Loucy (cell line): ENCODE data around the gene HOXB3.

ENCODE experiments used
- H2AFZ ChIP-seq: fragments of 200-600 bp; sonication (generic); 2 replicates; pipeline ENCODE4 v1.6.0; 2016; ENCODE audit warnings: antibody characterized with exemption, mild to moderate bottlenecking, low read length, moderate library complexity
- H3F3A ChIP-seq: fragments of 200-600 bp; 2 replicates; pipeline ENCODE4 v1.6.0; 2016; ENCODE audit warnings: antibody characterized with exemption, low read depth, mild to moderate bottlenecking
- H3K27me3 ChIP-seq: fragments of 200-600 bp; sonication (generic); 2 replicates; pipeline ENCODE4 v1.6.1; 2014; ENCODE audit warnings: low read length, mild to moderate bottlenecking; ENCODE audit not compliant: insufficient read depth, poor library complexity, severe bottlenecking
- H3K36me3 ChIP-seq: fragments of 200-600 bp; sonication (generic); 2 replicates; pipeline ENCODE4 v1.6.1; 2016; ENCODE audit warnings: low read length; ENCODE audit not compliant: insufficient read depth
- H3K4me1 ChIP-seq: fragments of 200-600 bp; sonication (generic); 2 replicates; pipeline ENCODE4 v1.5.1; 2014; ENCODE audit warnings: low read length, mild to moderate bottlenecking; ENCODE audit not compliant: insufficient read depth, poor library complexity, severe bottlenecking
- H3K4me2 ChIP-seq: fragments of 200-600 bp; sonication (generic); 2 replicates; pipeline ENCODE4 v1.6.0; 2014; ENCODE audit warnings: antibody characterized with exemption, low read length, low read depth, mild to moderate bottlenecking; ENCODE audit not compliant: poor library complexity, severe bottlenecking
- H3K4me3 ChIP-seq: fragments of 200-600 bp; sonication (generic); 2 replicates; pipeline ENCODE4 v1.5.1; 2014; ENCODE audit warnings: low read length, mild to moderate bottlenecking, mixed read lengths; ENCODE audit not compliant: poor library complexity, severe bottlenecking
- H3K79me2 ChIP-seq: fragments of 200-600 bp; sonication (generic); 2 replicates; pipeline ENCODE4 v1.6.1; 2014; ENCODE audit warnings: low read length; ENCODE audit not compliant: insufficient read depth
- H3K9ac ChIP-seq: fragments of 200-600 bp; sonication (generic); 2 replicates; pipeline ENCODE4 v1.6.0; 2014; ENCODE audit warnings: mild to moderate bottlenecking, low read depth, low read length, moderate library complexity; ENCODE audit not compliant: poor library complexity, severe bottlenecking
- H3K9me2 ChIP-seq: fragments of 200-600 bp; sonication (generic); replicated peaks from 2 replicates; pipeline ENCODE4 v1.6.1; 2016; ENCODE audit warnings: low read depth, low read length, mixed read lengths
- H3K9me3 ChIP-seq: fragments of 200-600 bp; sonication (generic); 2 replicates; pipeline ENCODE4 v1.6.1; 2014; ENCODE audit warnings: mild to moderate bottlenecking, antibody characterized with exemption, low read length, low read depth; ENCODE audit not compliant: insufficient read depth
- H4K20me1 ChIP-seq: fragments of 200-600 bp; sonication (generic); 2 replicates; pipeline ENCODE4 v1.6.0; 2014; ENCODE audit warnings: antibody characterized with exemption, low read length, mild to moderate bottlenecking; ENCODE audit not compliant: insufficient read depth, poor library complexity, severe bottlenecking
- CTCF ChIP-seq: fragments of 200-600 bp; sonication (generic); conservative IDR thresholded peaks from 2 replicates; pipeline ENCODE4 v1.5.1; 2014; ENCODE audit warnings: mild to moderate bottlenecking, antibody characterized with exemption, low read length
- EZH2phosphoT487 ChIP-seq: fragments of 200-600 bp; IDR thresholded peaks from 2 replicates; pipeline ENCODE4 v1.6.1; 2018; ENCODE audit warnings: antibody characterized with exemption, mild to moderate bottlenecking, moderate library complexity, borderline replicate concordance

HOXB3 gene

GRCh38 chr17:48503747-48504146 is 86.3 kb downstream of the HOXB3 start:
- Histone ChIP-seq H3K9ac (no peak overlapping the region), H3K79me2 (no peaks in the 10 kb centered on the region), H2AFZ (no peak overlapping the region), H3K4me3 (no peak overlapping the region), H3K9me3 (no peaks in the 10 kb centered on the region), H3K9me2 (no peaks in the 10 kb centered on the region), H3K4me1 (peaks cover 23% of the 10 kb centered on the region), H3F3A (no peaks in the 10 kb centered on the region), H3K36me3 (no peaks in the 10 kb centered on the region), H3K4me2 (no peak overlapping the region), H4K20me1 (no peaks in the 10 kb centered on the region), H3K27me3 (no peaks in the 10 kb centered on the region)
- TF ChIP-seq EZH2phosphoT487 (no peak), CTCF (no peak)

GRCh38 chr17:48502901-48503300 is 87.1 kb downstream of the HOXB3 start:
- Histone ChIP-seq H3K9me2 (no peaks in the 10 kb centered on the region), H3K27me3 (no peaks in the 10 kb centered on the region), H3K9me3 (no peaks in the 10 kb centered on the region), H3K4me3 (no peak overlapping the region), H3F3A (no peaks in the 10 kb centered on the region), H4K20me1 (no peaks in the 10 kb centered on the region), H3K79me2 (no peaks in the 10 kb centered on the region), H3K4me1 (peaks cover 23% of the 10 kb centered on the region), H2AFZ (no peak overlapping the region), H3K9ac (no peak overlapping the region), H3K4me2 (no peak overlapping the region), H3K36me3 (no peaks in the 10 kb centered on the region)
- no peak for TF ChIP-seq EZH2phosphoT487
- no peak for TF ChIP-seq CTCF

GRCh38 chr17:48502312-48502711 is 87.7 kb downstream of the HOXB3 start:
- Histone ChIP-seq H3K9me2 (no peaks in the 10 kb centered on the region), H3K27me3 (no peaks in the 10 kb centered on the region), H3K9me3 (no peaks in the 10 kb centered on the region), H3K79me2 (no peaks in the 10 kb centered on the region), H3K4me3 (no peak overlapping the region), H3K36me3 (no peaks in the 10 kb centered on the region), H3K4me1 (peaks cover 23% of the 10 kb centered on the region), H3F3A (no peaks in the 10 kb centered on the region), H4K20me1 (no peaks in the 10 kb centered on the region), H2AFZ (no peak overlapping the region), H3K4me2 (no peak overlapping the region), H3K9ac (no peak overlapping the region)
- TF ChIP-seq CTCF (peak; percentile 39), EZH2phosphoT487 (no peak)
